ENCODE results near the gene USP13. TPM values are rescaled to one million over a fixed set of nuclear protein-coding genes. Genes with fewer than 3 reads are reported as not detected.

USP13 gene
- total and polyA plus RNA-seq, 2 donors (not counting 1 experiment from before 2014, with no cell fraction given): 1.9 to 13.2 TPM

GRCh38 chr3:179735321-179735720, 82.5 kb downstream of the USP13 start:
- no peak for ATAC-seq (ENCODE audit: low read depth)
- H3K27me3 Mint-ChIP-seq: no peaks in the 10 kb centered on the region

GRCh38 chr3:179738998-179739397, 86.2 kb downstream of the USP13 start:
- H3K27me3 Mint-ChIP-seq: no peaks in the 10 kb centered on the region
- H3K4me2 ChIP-seq (replicated peaks; ENCODE audit: low read depth, low read length, poor library complexity, severe bottlenecking): no peak overlapping the region
- TF ChIP-seq EZH2 (IDR thresholded peaks at IDR 0.05; ENCODE audit: borderline replicate concordance, insufficient read depth, low read depth, low read length, poor library complexity, severe bottlenecking) (no peak), CTCF (IDR thresholded peaks at IDR 0.05) (no peak)
- DNase-seq: no peak
- CTCF ChIA-PET: no interaction called here
- no peaks in the 10 kb centered on the region for H3K9me3 Mint-ChIP-seq (ENCODE audit: insufficient read depth)
- no peak for ATAC-seq (ENCODE audit: low read depth)
- H3K27ac Mint-ChIP-seq: no peak overlapping the region
- intact Hi-C loops (cut with micrococcal nuclease): no loop called here
- no peaks in the 10 kb centered on the region for H3K27me3 ChIP-seq (replicated peaks in 1 of 4; ENCODE audit: control extremely low read depth in 1 of 4, control insufficient read depth in 3 of 4, insufficient read depth in 4 of 4, low read length in 3 of 4)
- WGBS (ENCODE audit: insufficient coverage): 96% methylated on average over 6 of the region's 6 CpGs
- POLR2A ChIA-PET: no interaction called here
- no peak overlapping the region for H3K4me3 Mint-ChIP-seq
- no peaks in the 10 kb centered on the region for H3K4me1 ChIP-seq (ENCODE audit: control insufficient read depth in 2 of 2, insufficient read depth in 2 of 2, low read length in 2 of 2)
- H3K4me3 ChIP-seq (ENCODE audit: control extremely low read depth in 1 of 5, extremely low read depth in 1 of 5, insufficient read depth in 1 of 5, low read depth in 2 of 5, low read length in 4 of 5): no peak overlapping the region
- H3K4me1 Mint-ChIP-seq: no peaks in the 10 kb centered on the region
- H3K79me2 ChIP-seq (ENCODE audit: control insufficient read depth, insufficient read depth, low read length): no peaks in the 10 kb centered on the region
- peaks cover 0 to 24% of the 10 kb centered on the region in 2 experiments for H3K36me3 ChIP-seq (replicated peaks in 1 of 2; ENCODE audit: control extremely low read depth in 1 of 2, control insufficient read depth in 1 of 2, extremely low read depth in 1 of 2, insufficient read depth in 2 of 2, low read length in 1 of 2)
- H3K27ac ChIP-seq (ENCODE audit: low read length in 2 of 2): no peak overlapping the region
- no peak overlapping the region for H3K9ac ChIP-seq (ENCODE audit: low read length)
- H4K20me1 ChIP-seq (ENCODE audit: control insufficient read depth, insufficient read depth, low read length, poor library complexity, severe bottlenecking): no peaks in the 10 kb centered on the region
- H2AFZ ChIP-seq (ENCODE audit: insufficient read depth, low read depth, low read length, poor library complexity, severe bottlenecking): no peak overlapping the region
- H3K9me3 ChIP-seq (ENCODE audit: control extremely low read depth in 1 of 3, control insufficient read depth in 2 of 3, insufficient read depth in 1 of 3, low read length in 2 of 3): no peaks in the 10 kb centered on the region

More at GRCh38 chr3:179735321-179735720, 82.5 kb downstream of the USP13 start:
- Histone ChIP-seq H3K4me2 (replicated peaks; ENCODE audit: low read depth, low read length, poor library complexity, severe bottlenecking) (no peak overlapping the region), H3K79me2 (ENCODE audit: control insufficient read depth, insufficient read depth, low read length) (no peaks in the 10 kb centered on the region), H3K36me3 (replicated peaks in 1 of 2; ENCODE audit: control extremely low read depth in 1 of 2, control insufficient read depth in 1 of 2, extremely low read depth in 1 of 2, insufficient read depth in 2 of 2, low read length in 1 of 2) (peaks cover 1 to 17% of the 10 kb centered on the region in 2 experiments), H3K9me3 (ENCODE audit: control extremely low read depth in 1 of 3, control insufficient read depth in 2 of 3, insufficient read depth in 1 of 3, low read length in 2 of 3) (no peaks in the 10 kb centered on the region), H3K27me3 (replicated peaks in 1 of 4; ENCODE audit: control extremely low read depth in 1 of 4, control insufficient read depth in 3 of 4, insufficient read depth in 4 of 4, low read length in 3 of 4) (no peaks in the 10 kb centered on the region), H3K4me1 (ENCODE audit: control insufficient read depth in 2 of 2, insufficient read depth in 2 of 2, low read length in 2 of 2) (no peaks in the 10 kb centered on the region), H2AFZ (ENCODE audit: insufficient read depth, low read depth, low read length, poor library complexity, severe bottlenecking) (no peak overlapping the region), H3K27ac (ENCODE audit: low read length in 2 of 2) (no peak overlapping the region), H4K20me1 (ENCODE audit: control insufficient read depth, insufficient read depth, low read length, poor library complexity, severe bottlenecking) (no peaks in the 10 kb centered on the region), H3K4me3 (ENCODE audit: control extremely low read depth in 1 of 5, extremely low read depth in 1 of 5, insufficient read depth in 1 of 5, low read depth in 2 of 5, low read length in 4 of 5) (no peak overlapping the region), H3K9ac (ENCODE audit: low read length) (no peak overlapping the region)
- TF ChIP-seq EZH2 (IDR thresholded peaks at IDR 0.05; ENCODE audit: borderline replicate concordance, insufficient read depth, low read depth, low read length, poor library complexity, severe bottlenecking) (no peak), CTCF (IDR thresholded peaks at IDR 0.05) (no peak)
- Mint-ChIP-seq H3K9me3 (ENCODE audit: insufficient read depth) (no peaks in the 10 kb centered on the region), H3K4me1 (no peaks in the 10 kb centered on the region), H3K4me3 (no peak overlapping the region), H3K27ac (no peak overlapping the region)
- POLR2A ChIA-PET: no interaction called here
- DNase-seq: no peak
- intact Hi-C loops (cut with micrococcal nuclease): no loop called here
- CTCF ChIA-PET: no interaction called here
